Retinal pigment epithelial cell (primary cell): ENCODE measurements around the gene CCL4.
"Not testable (repeated sequence)": the region's sequence is repeated elsewhere in the genome, so short reads cannot be mapped to it uniquely, and the experiment has no call there.

Experiments used
- DNase-seq: peaks from one replicate; pipeline ENCODE4 v3.0.0-alpha.2; 2010; ENCODE audit warnings: low read depth
- H3K4me3 ChIP-seq: 2 replicates; pipeline ENCODE4 v1.5.1; 2011; ENCODE audit warnings: mild to moderate bottlenecking, low read length, control low read depth, moderate library complexity
- TF ChIP-seq, protein P1 (sequence below): conservative IDR thresholded peaks from 2 replicates; pipeline ENCODE4 v1.5.1; 2011; ENCODE audit warnings: low read depth, low read length, control low read depth, inconsistent platforms

The CCL4 gene

DNA sequence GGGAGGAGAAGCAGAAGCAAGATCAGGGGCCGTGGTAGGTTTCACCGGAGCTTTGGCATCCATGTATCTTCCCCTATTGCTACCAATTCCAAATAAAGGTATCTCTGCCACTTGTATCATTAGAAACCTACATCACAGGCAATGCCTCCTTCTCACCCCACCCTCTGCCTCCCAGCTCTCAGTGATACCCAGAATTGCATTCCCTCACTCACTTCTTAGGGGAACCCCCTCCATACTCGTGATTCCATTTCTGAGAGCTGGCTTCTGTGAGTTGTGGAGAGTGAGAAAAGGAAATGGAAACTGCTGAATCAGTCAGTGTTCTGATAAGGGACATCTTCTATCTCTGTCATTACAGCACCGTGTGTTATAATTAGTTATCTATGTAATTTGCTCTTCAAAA, 11.4 kb upstream of the CCL4 start:
- H3K4me3 ChIP-seq, result no peak overlapping the region
- DNase-seq, result no peak
- TF ChIP-seq, protein P1, sequence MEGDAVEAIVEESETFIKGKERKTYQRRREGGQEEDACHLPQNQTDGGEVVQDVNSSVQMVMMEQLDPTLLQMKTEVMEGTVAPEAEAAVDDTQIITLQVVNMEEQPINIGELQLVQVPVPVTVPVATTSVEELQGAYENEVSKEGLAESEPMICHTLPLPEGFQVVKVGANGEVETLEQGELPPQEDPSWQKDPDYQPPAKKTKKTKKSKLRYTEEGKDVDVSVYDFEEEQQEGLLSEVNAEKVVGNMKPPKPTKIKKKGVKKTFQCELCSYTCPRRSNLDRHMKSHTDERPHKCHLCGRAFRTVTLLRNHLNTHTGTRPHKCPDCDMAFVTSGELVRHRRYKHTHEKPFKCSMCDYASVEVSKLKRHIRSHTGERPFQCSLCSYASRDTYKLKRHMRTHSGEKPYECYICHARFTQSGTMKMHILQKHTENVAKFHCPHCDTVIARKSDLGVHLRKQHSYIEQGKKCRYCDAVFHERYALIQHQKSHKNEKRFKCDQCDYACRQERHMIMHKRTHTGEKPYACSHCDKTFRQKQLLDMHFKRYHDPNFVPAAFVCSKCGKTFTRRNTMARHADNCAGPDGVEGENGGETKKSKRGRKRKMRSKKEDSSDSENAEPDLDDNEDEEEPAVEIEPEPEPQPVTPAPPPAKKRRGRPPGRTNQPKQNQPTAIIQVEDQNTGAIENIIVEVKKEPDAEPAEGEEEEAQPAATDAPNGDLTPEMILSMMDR, result no peak

DNA sequence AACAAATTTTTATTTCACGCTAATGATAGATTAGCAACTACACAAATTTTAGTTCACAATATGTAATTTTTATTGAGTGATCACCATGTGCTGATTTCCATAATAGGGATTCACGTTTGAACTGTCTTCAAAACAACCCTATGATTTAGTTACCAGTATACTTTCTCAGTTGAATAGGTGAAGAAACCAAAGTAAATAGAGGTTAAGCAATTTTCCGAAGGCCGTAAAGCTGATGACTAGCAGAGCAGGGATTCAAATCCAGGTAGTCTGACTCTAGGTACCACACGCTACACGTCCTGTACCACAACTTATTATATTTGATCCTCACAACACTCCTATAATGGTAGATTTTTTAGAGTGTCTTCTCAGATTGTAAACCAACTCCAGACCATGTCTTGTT, 10.9 kb upstream of the CCL4 start:
- H3K4me3 ChIP-seq, DNase-seq: not testable (repeated sequence)

DNA sequence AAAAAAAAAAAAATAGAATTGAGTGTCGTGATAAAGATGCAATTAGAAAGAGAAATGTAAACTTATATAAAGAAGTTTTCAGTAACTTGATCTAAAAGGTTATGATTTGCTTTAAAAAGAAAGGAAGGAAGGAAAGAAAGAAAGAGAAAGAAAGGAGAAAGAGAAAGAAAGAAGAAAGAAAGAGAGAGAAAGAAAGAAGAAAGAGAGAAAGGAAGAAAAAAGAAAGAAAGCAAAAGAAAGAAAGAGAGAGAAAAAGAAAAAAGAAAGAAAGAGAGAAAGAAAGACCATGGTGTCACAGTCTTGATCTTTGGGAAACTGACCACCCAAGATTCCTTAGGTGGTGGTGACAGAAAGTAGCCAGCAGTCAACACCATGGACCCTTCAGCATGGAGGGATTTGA, 9.4 kb upstream of the CCL4 start:
- DNase-seq, result no peak
- TF ChIP-seq, protein P1, result no peak
- H3K4me3 ChIP-seq, result no peak overlapping the region

DNA sequence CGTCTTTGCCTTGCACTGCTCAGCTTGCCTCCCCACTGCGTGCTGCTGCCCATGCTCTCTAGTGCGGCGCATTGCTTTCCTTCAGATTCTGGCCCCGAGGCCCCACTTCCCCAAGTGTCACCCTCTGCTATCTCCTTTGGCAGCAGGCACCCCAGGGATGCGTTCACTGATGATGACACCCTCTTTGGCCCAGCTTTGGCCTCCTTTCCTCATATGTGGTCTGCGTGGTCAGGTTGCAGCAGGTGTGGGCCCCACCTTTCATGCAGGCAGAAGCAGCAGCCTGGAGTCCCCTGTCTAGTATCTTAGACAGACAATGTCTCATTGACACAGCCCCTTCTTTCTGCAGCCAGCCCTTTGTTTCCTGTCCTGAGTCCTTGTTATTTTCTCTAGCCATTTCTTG, 8.9 kb upstream of the CCL4 start:
- TF ChIP-seq, protein P1, result no peak
- DNase-seq, result no peak
- no peak overlapping the region for H3K4me3 ChIP-seq

DNA sequence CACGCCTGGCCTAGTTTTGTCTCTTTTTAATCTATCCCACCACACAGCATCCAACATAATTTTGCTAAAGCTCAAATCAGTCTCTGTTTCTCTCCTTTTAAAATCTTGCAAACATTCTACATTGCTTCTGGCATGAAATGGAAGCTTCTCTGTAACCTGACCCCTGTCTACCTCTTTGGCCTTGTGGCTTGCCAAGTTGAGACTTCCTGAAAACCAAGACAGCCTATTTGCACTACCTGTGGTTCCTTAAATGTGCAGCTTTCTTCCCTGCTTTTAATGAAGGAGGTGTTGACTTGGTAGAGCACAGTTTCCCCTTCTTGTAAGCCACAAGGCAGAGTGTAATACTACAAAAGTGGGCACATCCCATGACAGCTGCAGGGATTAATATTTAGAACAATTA, 7.6 kb upstream of the CCL4 start:
- TF ChIP-seq, protein P1, result no peak
- DNase-seq, result no peak
- no peak overlapping the region for H3K4me3 ChIP-seq

DNA sequence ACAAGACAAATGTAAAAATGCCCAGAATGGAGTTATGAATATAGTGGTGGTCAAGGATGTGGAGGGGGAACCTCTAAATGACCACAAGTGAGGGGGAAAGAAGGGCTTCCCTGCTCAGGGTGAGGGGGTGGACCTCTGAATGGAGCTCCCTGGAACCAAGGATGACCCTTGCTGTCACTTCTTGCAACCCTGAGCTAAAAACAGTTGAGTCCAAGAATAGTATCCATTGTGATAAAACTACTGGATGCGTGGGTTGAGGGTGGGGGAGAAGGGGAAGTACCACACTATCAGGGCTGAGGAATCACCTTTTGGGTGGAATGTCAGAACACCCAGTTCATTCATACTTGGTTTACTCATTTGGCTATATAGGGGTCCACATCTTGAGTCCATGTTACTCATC, 4.6 kb upstream of the CCL4 start:
- not testable (repeated sequence) for DNase-seq, H3K4me3 ChIP-seq

DNA sequence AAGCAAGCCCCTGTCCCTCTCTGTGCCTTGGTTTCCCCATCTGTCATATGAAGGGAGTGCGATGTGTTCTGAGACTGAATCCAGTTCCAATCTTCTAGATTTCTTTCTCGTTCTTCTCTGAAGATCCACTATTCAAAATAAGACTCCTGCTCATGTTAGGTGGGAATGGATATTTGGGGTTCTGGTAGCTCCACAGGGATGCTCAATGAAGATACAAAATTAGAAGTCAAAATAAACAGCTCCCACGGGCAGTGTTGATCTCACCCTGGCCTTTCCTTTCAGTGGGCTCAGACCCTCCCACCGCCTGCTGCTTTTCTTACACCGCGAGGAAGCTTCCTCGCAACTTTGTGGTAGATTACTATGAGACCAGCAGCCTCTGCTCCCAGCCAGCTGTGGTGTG, 619 bp downstream of the CCL4 start:
- not testable (repeated sequence) for H3K4me3 ChIP-seq, DNase-seq

DNA sequence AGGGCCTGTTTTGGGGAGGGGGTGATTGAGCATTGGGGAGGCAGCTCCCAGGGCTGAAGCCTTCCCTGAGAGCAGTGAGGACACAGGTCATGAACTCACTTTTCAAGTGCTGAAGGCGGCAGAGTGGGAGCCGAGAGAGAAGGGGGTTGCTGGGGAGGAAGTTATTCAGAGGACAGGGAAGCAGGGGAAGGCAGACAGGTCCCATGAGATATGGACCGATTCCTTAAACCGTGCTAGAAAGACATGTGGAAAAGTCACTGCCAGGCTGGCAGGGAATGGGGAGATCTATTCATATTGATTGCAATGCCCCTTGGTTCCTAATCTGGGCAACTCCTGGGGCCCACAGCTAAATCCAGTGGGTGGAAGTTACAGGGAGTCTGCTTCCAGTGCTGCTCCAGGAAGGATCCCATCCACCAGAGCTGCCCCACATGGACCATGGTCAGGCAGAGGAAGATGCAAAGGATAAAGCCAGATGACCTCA, 1.1 kb downstream of the CCL4 start:
- DNase-seq, result no peak
- no peak overlapping the region for H3K4me3 ChIP-seq
- TF ChIP-seq, protein P1, result no peak

DNA sequence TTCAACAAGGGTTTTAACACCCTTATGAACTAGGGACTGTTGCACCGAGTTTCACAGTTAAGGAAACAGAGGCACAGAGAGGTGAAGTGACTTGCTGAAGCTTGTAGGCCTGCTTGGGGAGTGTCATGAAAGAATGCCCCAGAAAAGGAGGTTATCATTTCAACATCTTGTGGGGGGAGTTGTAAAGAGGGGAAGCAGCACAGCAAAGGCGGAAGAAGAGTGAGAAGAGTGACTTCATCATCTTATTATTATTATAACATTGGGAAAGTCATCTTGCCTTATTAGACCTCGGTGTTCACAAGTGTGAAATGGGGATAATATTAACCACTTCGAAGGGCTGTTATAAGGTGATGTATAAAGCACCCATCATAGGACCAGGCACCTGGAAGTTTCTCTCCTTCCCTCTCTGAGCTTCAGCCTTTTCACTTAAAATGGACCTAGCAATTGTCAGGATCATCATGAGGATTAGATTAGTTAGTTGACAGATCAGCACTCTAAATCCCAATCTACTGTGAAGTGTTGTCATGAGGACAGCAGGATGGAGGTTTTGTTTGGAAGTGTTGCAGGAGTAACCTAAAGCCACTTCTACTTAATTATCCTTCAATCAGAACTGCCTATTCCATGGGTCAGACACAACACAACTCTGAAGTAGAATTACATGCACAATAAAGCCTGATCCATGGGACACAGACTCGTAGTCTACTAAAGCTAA, 2.3 kb downstream of the CCL4 start:
- no peak for DNase-seq

More for the DNA sequence above, 2.3 kb downstream of the CCL4 start:
- H3K4me3 ChIP-seq, result no peak overlapping the region
- TF ChIP-seq, protein P1, result no peak
